HCT116 (cell line): ENCODE data around the gene CHST9. TPM values are rescaled to one million over a fixed set of nuclear protein-coding genes. Genes with fewer than 3 reads are reported as not detected.

Experiments used
- ATAC-seq: fragments of 200-7000 bp; cut with Tn5 transposase; 2 replicates; pipeline ENCODE4 v1.9.1; 2020; ENCODE audit warnings: mild to moderate bottlenecking, moderate library complexity
- BruUV-seq: library from RNA; stranded (reverse); fragments of 400-500 nt; replicated peaks from 2 replicates; lab custom pipeline; 2021; lab: Mats Ljungman, UMichigan
- CTCF ChIA-PET: fragments of 300-600 bp; sonication (Branson Sonifier 250); formaldehyde crosslinking; loops from one replicate; lab custom pipeline; 2021; ENCODE audit warnings: antibody characterized with exemption; lab: Charles Lee
- POLR2A ChIA-PET: fragments of 300-600, 350-600 bp; sonication (Branson Sonifier 250); formaldehyde crosslinking; loops from one replicate; lab custom pipeline; 2021; ENCODE audit warnings: antibody characterized with exemption; lab: Charles Lee
- RAD21 ChIA-PET, 2 experiments: fragments of 300-600 bp; sonication (Branson Sonifier 250); formaldehyde crosslinking; loops; one replicate each; lab custom pipeline; 2023; ENCODE audit warnings: low total read pairs in 2 of 2; ENCODE audit not compliant: uncharacterized antibody in 2 of 2, unreplicated experiment in 2 of 2, low non-redundant PET in 1 of 2; lab: Charles Lee
- DNase-seq: peaks from one replicate; pipeline ENCODE4 v3.0.0-alpha.2; 2010; ENCODE audit warnings: low read depth, low spot score
- H2AFZ ChIP-seq: fragments of 200-600 bp; shearing (Covaris generic), sonication (generic); 2 replicates; pipeline ENCODE4 v1.6.1; 2017; ENCODE audit warnings: low read depth, mixed run types, mixed read lengths, antibody characterized with exemption, low read length; ENCODE audit not compliant: poor library complexity, severe bottlenecking
- H3K27ac ChIP-seq: 2 replicates; pipeline ENCODE4 v1.5.1; 2012; ENCODE audit warnings: low read depth, low read length
- H3K27me3 ChIP-seq: fragments of 200-600 bp; sonication (generic); 2 replicates; pipeline ENCODE4 v1.6.1; 2016; ENCODE audit warnings: mixed run types, low read length, mixed read lengths; ENCODE audit not compliant: insufficient read depth
- H3K36me3 ChIP-seq, 2 experiments: fragments of 200-500 bp in 1 of 2; fragments of 200-600 bp in 1 of 2; sonication (Bioruptor generic) in 1 of 2; sonication (generic) in 1 of 2; 2 replicates each; pipeline versions ENCODE4 v1.5.1 to v1.6.1; 2014 to 2016; ENCODE audit warnings: low read length in 2 of 2, inconsistent platforms in 1 of 2, mixed read lengths in 1 of 2, mixed run types in 1 of 2; ENCODE audit not compliant: insufficient read depth in 2 of 2, control insufficient read depth in 1 of 2
- H3K4me1 ChIP-seq, 2 experiments: fragments of 200-600 bp in 1 of 2; sonication (generic) in 1 of 2; 2 replicates each; pipeline versions ENCODE4 v1.5.1 to v1.6.1; 2012 to 2017; ENCODE audit warnings: low read length in 2 of 2, inconsistent platforms in 1 of 2, mild to moderate bottlenecking in 1 of 2, mixed read lengths in 1 of 2, mixed run types in 1 of 2, moderate library complexity in 1 of 2; ENCODE audit not compliant: insufficient read depth in 2 of 2, control insufficient read depth in 1 of 2
- H3K4me2 ChIP-seq: fragments of 200-600 bp; sonication (generic); 2 replicates; pipeline ENCODE4 v1.6.1; 2017; ENCODE audit warnings: mixed run types, low read length, mixed read lengths
- H3K4me3 ChIP-seq, 2 experiments: fragments of 200-600 bp in 1 of 2; sonication (generic) in 1 of 2; replicated peaks in 1 of 2; 2 replicates each; pipeline ENCODE4 v1.5.1; 2011 to 2016; ENCODE audit warnings: low read length in 2 of 2, control low read depth in 1 of 2, low read depth in 1 of 2, mild to moderate bottlenecking in 1 of 2, mixed read lengths in 1 of 2, mixed run types in 1 of 2
- H3K79me2 ChIP-seq: fragments of 200-600 bp; sonication (generic); 2 replicates; pipeline ENCODE4 v1.6.1; 2017; ENCODE audit warnings: mild to moderate bottlenecking, mixed run types, low read length, moderate library complexity, mixed read lengths; ENCODE audit not compliant: insufficient read depth
- H3K9ac ChIP-seq: fragments of 200-600 bp; sonication (generic); 2 replicates; pipeline ENCODE4 v1.6.1; 2016; ENCODE audit warnings: low read length, mixed read lengths
- H3K9me2 ChIP-seq: fragments of 200-600 bp; sonication (generic), shearing (Covaris generic); 2 replicates; pipeline ENCODE4 v1.6.1; 2017; ENCODE audit warnings: mixed run types, mild to moderate bottlenecking, moderate library complexity; ENCODE audit not compliant: insufficient read depth
- H3K9me3 ChIP-seq, 2 experiments: fragments of 200-500 bp in 1 of 2; fragments of 200-600 bp in 1 of 2; sonication (Bioruptor generic) in 1 of 2; sonication (generic) in 1 of 2; 2 replicates each; pipeline ENCODE4 v1.6.1; 2014 to 2017; ENCODE audit warnings: low read length in 2 of 2, mixed read lengths in 2 of 2, inconsistent platforms in 1 of 2, low read depth in 1 of 2, mild to moderate bottlenecking in 1 of 2, mixed run types in 1 of 2, moderate library complexity in 1 of 2; ENCODE audit not compliant: control insufficient read depth in 1 of 2, insufficient read depth in 1 of 2
- H4K20me1 ChIP-seq: fragments of 200-600 bp; sonication (generic), shearing (Covaris generic); 2 replicates; pipeline ENCODE4 v1.6.1; 2017; ENCODE audit warnings: mixed run types, mild to moderate bottlenecking, moderate library complexity; ENCODE audit not compliant: insufficient read depth
- CEBPB ChIP-seq: IDR thresholded peaks from 2 replicates; pipeline ENCODE4 v1.6.1; 2012; ENCODE audit warnings: low read depth
- ELF1 ChIP-seq: IDR thresholded peaks from 2 replicates; pipeline ENCODE4 v1.6.1; 2012; ENCODE audit warnings: low read depth, borderline replicate concordance
- EZH2 ChIP-seq: fragments of 200-600 bp; sonication (generic); IDR thresholded peaks from 2 replicates; pipeline ENCODE4 v1.6.1; 2017; ENCODE audit warnings: antibody characterized with exemption, mixed run types
- EZH2phosphoT487 ChIP-seq: fragments of 200-600 bp; IDR thresholded peaks from 2 replicates; pipeline ENCODE4 v1.6.1; 2018; ENCODE audit warnings: antibody characterized with exemption, borderline replicate concordance
- POLR2AphosphoS5 ChIP-seq: IDR thresholded peaks from 2 replicates; pipeline ENCODE4 v1.6.1; 2011; ENCODE audit warnings: mild to moderate bottlenecking, low read depth, low read length, moderate library complexity
- RAD21 ChIP-seq: IDR thresholded peaks from 2 replicates; pipeline ENCODE4 v1.6.1; 2012; ENCODE audit warnings: low read depth, mild to moderate bottlenecking
- SIN3A ChIP-seq: IDR thresholded peaks from 2 replicates; pipeline ENCODE4 v1.6.1; 2012; ENCODE audit warnings: low read depth
- SP1 ChIP-seq: IDR thresholded peaks from 2 replicates; pipeline ENCODE4 v1.6.1; 2012; ENCODE audit warnings: low read depth
- TCF7L2 ChIP-seq: IDR thresholded peaks from 2 replicates; pipeline ENCODE4 v1.7.0; 2011; ENCODE audit warnings: borderline replicate concordance, inconsistent platforms; ENCODE audit not compliant: insufficient read depth, insufficient read length; ENCODE audit errors: extremely low read depth
- YY1 ChIP-seq: IDR thresholded peaks from 2 replicates; pipeline ENCODE4 v1.6.1; 2011; ENCODE audit warnings: low read length, low read depth, moderate library complexity, mild to moderate bottlenecking; ENCODE audit not compliant: insufficient replicate concordance; ENCODE audit errors: extremely low read depth
- ZFX ChIP-seq: fragments of 450-650 bp; IDR thresholded peaks from 2 replicates; pipeline ENCODE4 v1.6.1; 2017
- ZNF274 ChIP-seq: fragments of 200-500 bp; sonication (Bioruptor generic); IDR thresholded peaks from 2 replicates; pipeline ENCODE4 v1.6.1; 2014; ENCODE audit warnings: mild to moderate bottlenecking, low read depth, low read length, inconsistent platforms
- intact Hi-C: fragments of 100-400 bp; cut with micrococcal nuclease; formaldehyde crosslinking; loops from 2 replicates; pipeline ENCODE4 v1.10.0; 2022
- total RNA-seq: library from RNA; stranded (reverse); gene quantifications from one replicate; pipeline ENCODE4 v1.2.1, GENCODE V29; 2021; ENCODE audit not compliant: unreplicated experiment
- TF ChIP-seq, protein P1 (sequence below): IDR thresholded peaks from 2 replicates; pipeline ENCODE4 v1.6.1; 2011; ENCODE audit warnings: mild to moderate bottlenecking, low read length, moderate library complexity; ENCODE audit not compliant: insufficient replicate concordance; ENCODE audit errors: extremely low read depth
- TF ChIP-seq, protein P2 (sequence below): IDR thresholded peaks from 2 replicates; pipeline ENCODE4 v1.6.1; 2012
- TF ChIP-seq, protein P3 (sequence below): IDR thresholded peaks from 2 replicates; pipeline ENCODE4 v1.6.1; 2012; ENCODE audit warnings: low read depth
- TF ChIP-seq, protein P4 (sequence below): IDR thresholded peaks from 2 replicates; pipeline ENCODE4 v1.6.1; 2012

The CHST9 gene
- total RNA-seq, 1 experiment from 2014 or later = not detected

DNA sequence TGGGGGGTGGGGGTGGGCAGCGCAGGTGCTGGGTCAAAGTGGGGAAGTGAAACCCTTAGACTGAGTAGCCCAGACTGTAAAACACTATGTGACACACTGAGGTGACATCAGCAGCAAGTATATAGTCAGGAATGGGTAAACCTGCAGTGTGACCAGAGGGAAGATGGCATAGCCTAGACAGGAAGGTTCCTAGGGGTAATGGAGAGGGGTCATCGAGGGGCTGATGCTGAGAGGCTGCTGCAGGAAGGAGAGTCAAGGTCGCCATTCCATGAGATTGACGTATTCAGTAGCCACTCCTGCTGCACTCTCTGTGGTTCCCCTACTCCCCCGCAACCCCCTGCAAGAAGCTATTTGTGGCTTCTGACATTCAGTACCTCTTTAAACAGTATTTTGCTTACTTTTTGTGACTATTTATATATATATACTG, 111.7 kb downstream of the CHST9 start:
- H3K9ac ChIP-seq = no peak overlapping the region
- no peak overlapping the region for H3K4me3 ChIP-seq
- no peaks in the 10 kb centered on the region for H4K20me1 ChIP-seq
- no peaks in the 10 kb centered on the region for H3K4me1 ChIP-seq
- H3K9me2 ChIP-seq = no peaks in the 10 kb centered on the region
- no peaks in the 10 kb centered on the region for H3K9me3 ChIP-seq
- ChIA-PET CTCF (no interaction called here), POLR2A (no interaction called here)
- H3K4me2 ChIP-seq = no peak overlapping the region
- H3K27me3 ChIP-seq = no peaks in the 10 kb centered on the region; the same call in 1 of the 2 replicates
- BruUV-seq = no TSS peak
- no peaks in the 10 kb centered on the region for H3K79me2 ChIP-seq
- no peak overlapping the region for H2AFZ ChIP-seq
- TF ChIP-seq POLR2AphosphoS5 (no peak), TCF7L2 (no peak), ZNF274 (no peak), CEBPB (no peak), YY1 (no peak), EZH2phosphoT487 (no peak), SIN3A (no peak), EZH2 (no peak), RAD21 (no peak), ELF1 (no peak), ZFX (no peak), SP1 (no peak)
- TF ChIP-seq, protein P1, sequence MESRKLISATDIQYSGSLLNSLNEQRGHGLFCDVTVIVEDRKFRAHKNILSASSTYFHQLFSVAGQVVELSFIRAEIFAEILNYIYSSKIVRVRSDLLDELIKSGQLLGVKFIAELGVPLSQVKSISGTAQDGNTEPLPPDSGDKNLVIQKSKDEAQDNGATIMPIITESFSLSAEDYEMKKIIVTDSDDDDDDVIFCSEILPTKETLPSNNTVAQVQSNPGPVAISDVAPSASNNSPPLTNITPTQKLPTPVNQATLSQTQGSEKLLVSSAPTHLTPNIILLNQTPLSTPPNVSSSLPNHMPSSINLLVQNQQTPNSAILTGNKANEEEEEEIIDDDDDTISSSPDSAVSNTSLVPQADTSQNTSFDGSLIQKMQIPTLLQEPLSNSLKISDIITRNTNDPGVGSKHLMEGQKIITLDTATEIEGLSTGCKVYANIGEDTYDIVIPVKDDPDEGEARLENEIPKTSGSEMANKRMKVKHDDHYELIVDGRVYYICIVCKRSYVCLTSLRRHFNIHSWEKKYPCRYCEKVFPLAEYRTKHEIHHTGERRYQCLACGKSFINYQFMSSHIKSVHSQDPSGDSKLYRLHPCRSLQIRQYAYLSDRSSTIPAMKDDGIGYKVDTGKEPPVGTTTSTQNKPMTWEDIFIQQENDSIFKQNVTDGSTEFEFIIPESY = no peak
- TF ChIP-seq, protein P2, sequence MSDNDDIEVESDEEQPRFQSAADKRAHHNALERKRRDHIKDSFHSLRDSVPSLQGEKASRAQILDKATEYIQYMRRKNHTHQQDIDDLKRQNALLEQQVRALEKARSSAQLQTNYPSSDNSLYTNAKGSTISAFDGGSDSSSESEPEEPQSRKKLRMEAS = no peak
- TF ChIP-seq, protein P3, sequence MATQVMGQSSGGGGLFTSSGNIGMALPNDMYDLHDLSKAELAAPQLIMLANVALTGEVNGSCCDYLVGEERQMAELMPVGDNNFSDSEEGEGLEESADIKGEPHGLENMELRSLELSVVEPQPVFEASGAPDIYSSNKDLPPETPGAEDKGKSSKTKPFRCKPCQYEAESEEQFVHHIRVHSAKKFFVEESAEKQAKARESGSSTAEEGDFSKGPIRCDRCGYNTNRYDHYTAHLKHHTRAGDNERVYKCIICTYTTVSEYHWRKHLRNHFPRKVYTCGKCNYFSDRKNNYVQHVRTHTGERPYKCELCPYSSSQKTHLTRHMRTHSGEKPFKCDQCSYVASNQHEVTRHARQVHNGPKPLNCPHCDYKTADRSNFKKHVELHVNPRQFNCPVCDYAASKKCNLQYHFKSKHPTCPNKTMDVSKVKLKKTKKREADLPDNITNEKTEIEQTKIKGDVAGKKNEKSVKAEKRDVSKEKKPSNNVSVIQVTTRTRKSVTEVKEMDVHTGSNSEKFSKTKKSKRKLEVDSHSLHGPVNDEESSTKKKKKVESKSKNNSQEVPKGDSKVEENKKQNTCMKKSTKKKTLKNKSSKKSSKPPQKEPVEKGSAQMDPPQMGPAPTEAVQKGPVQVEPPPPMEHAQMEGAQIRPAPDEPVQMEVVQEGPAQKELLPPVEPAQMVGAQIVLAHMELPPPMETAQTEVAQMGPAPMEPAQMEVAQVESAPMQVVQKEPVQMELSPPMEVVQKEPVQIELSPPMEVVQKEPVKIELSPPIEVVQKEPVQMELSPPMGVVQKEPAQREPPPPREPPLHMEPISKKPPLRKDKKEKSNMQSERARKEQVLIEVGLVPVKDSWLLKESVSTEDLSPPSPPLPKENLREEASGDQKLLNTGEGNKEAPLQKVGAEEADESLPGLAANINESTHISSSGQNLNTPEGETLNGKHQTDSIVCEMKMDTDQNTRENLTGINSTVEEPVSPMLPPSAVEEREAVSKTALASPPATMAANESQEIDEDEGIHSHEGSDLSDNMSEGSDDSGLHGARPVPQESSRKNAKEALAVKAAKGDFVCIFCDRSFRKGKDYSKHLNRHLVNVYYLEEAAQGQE = no peak
- TF ChIP-seq, protein P4, sequence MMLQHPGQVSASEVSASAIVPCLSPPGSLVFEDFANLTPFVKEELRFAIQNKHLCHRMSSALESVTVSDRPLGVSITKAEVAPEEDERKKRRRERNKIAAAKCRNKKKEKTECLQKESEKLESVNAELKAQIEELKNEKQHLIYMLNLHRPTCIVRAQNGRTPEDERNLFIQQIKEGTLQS = no peak
- TF ChIP-seq, all 23 proteins: peak for 0
- no peak for ATAC-seq
- no peak overlapping the region for H3K27ac ChIP-seq
- intact Hi-C loops = no loop called here
- H3K36me3 ChIP-seq = no peaks in the 10 kb centered on the region
- RAD21 ChIA-PET = no interaction called here
- DNase-seq = no peak
